ENCODE data around the gene MICAL2.
A peak's percentile ranks its signal among the peaks of the same experiment; 100 is the strongest.

The MICAL2 gene

DNA sequence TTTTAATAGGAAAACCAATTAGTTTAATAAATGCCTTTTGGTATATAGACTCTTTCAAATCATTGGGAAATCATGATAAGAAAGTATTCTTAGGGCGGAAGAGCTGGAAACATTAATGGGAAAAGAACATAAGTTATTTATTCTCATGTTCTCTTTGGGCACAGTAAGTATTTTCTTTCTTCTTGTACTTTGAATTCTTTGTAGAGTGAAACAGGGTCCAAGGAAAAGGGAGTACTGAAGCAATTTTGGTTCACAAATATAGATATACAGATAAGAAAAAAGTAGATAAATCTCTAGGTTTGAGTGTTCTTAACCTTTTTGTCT, 123.2 kb downstream of the MICAL2 start:
- no peak for TF ChIP-seq ZFX (IDR thresholded peaks at IDR 0.05; ENCODE audit: borderline replicate concordance)
- TF ChIP-seq, protein P1, sequence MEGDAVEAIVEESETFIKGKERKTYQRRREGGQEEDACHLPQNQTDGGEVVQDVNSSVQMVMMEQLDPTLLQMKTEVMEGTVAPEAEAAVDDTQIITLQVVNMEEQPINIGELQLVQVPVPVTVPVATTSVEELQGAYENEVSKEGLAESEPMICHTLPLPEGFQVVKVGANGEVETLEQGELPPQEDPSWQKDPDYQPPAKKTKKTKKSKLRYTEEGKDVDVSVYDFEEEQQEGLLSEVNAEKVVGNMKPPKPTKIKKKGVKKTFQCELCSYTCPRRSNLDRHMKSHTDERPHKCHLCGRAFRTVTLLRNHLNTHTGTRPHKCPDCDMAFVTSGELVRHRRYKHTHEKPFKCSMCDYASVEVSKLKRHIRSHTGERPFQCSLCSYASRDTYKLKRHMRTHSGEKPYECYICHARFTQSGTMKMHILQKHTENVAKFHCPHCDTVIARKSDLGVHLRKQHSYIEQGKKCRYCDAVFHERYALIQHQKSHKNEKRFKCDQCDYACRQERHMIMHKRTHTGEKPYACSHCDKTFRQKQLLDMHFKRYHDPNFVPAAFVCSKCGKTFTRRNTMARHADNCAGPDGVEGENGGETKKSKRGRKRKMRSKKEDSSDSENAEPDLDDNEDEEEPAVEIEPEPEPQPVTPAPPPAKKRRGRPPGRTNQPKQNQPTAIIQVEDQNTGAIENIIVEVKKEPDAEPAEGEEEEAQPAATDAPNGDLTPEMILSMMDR (IDR thresholded peaks at IDR 0.05) = no peak
- H3K27ac ChIP-seq = peak overlapping the region; percentile 69

DNA sequence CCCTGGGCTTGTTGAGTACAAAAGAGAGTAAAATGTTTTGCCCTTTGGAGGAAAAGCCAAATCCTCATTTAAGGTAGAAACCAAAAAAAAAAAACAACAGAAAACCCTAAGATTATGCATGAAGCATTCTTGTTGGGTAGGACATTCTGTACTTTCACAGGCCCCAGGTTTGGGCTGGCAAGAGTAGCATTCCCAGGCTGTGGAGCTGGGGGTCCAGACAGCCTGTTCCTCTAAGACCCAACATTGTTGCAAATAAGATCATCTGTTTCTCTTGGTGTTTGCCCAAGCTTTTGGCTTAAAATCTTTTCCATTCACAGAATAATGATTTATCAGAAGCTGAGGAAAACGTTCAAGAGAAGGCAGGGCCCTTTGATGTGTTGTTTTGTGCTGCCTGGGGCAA, 123.8 kb downstream of the MICAL2 start:
- peak overlapping the region; percentile 69 for H3K27ac ChIP-seq
- TF ChIP-seq, protein P1 (IDR thresholded peaks at IDR 0.05) = no peak

DNA sequence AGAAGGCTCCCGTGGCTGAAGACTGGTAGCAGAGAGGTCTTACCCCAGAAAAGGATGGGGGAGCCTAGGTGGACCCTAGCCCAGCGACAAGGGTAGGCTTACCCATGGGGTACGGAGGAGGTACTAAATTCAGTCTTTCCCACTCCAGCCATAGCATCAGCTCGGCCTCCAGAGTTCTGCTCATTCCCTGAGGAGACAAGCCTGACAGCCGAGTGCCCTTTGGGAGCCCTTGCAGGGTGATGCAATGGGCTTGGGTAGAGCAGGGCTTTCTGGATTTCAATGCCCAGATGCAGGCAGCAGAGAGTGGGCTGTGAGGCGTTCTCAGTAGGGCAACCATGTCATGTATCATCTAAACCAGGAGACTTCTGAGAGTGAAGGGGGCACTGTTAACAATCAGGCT, 124.7 kb downstream of the MICAL2 start:
- TF ChIP-seq, protein P1 (IDR thresholded peaks at IDR 0.05) = no peak
- TF ChIP-seq ZFX (IDR thresholded peaks at IDR 0.05; ENCODE audit: borderline replicate concordance) = no peak

DNA sequence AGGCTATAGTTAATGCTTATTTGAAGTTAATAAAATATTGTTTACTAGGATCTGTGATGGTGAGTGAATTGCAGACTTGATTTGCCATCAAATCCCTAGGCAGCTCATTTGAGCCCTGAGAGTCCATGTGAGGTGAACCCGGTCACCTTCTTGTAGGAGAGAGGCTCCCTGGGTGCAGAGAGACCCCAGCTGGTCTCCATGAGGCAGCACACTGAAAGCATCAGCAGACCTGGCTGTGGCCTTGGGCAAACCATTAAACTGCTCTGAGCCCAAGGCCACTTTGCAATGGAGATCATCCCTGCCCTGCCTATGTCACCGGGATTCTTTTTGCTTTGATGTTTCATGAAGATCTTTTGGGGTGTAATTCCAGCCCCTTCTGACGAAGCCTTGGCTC, 125.2 kb downstream of the MICAL2 start:
- H3K27ac ChIP-seq = peak overlapping the region; percentile 69

More for the DNA sequence above, 124.7 kb downstream of the MICAL2 start:
- peak overlapping the region; percentile 69 for H3K27ac ChIP-seq

DNA sequence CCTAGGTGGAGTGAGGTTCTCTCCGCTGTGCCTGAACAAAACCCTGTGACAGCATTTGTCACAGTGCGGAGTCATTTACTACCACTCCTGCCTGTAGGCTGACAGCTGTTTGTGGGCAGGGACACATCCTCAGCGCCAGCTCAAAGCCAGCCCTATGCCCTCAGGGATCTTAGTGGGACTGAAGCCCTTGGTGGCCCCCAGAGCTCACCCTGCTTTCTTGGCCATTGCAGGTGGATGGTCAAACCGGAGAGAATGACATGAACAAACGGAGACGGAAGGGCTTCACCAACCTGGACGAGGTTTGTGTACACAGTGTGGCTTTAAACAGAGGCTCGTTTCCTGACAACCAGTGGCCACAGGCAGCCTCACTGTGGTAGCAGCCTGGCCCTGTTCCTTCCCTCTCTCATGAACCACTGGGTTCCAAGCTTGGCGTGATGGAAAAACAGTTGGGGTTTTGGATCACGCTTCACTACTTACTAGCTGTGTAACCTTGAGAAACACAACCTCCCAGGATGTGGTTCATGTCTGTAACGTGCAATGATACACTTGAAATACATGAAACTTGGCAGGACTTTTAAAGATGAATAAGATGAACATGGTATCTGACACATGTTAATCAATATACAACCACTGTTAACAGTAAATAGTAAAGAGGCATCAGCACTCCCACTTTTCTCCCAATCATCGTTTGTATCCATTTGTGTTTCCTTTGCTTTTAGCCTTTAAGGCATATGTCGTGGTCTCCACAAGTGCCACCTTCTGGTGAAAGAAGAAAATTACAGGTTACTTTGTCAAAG, 125.8 kb downstream of the MICAL2 start:
- TF ChIP-seq, protein P1 (IDR thresholded peaks at IDR 0.05) = peak; percentile 79
- no peak for TF ChIP-seq ZFX (IDR thresholded peaks at IDR 0.05; ENCODE audit: borderline replicate concordance)
- H3K27ac ChIP-seq = peak overlapping the region; percentile 69

More for the DNA sequence above, 125.2 kb downstream of the MICAL2 start:
- no peak for TF ChIP-seq ZFX (IDR thresholded peaks at IDR 0.05; ENCODE audit: borderline replicate concordance)
- TF ChIP-seq, protein P1 (IDR thresholded peaks at IDR 0.05) = no peak

DNA sequence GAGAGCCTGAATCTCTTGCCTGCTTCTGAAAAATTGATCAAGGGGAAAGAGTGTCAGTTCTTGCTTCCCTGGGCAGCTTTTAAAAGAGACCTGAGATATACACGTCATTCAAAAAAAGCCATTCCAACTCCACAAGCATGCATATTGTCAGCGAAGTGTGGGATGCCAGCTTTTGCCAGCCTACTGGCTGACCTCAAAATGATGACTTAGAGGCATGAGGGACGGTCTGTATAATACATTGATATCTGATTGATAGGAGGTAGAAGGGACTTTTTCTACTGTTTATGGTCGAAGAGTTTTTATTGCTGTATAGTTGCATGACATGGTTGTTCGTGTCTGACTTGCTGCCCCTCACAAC, 126.3 kb downstream of the MICAL2 start:
- H3K27ac ChIP-seq = no peak overlapping the region
- TF ChIP-seq, protein P1 (IDR thresholded peaks at IDR 0.05) = peak; percentile 43
- TF ChIP-seq ZFX (IDR thresholded peaks at IDR 0.05; ENCODE audit: borderline replicate concordance) = no peak

DNA sequence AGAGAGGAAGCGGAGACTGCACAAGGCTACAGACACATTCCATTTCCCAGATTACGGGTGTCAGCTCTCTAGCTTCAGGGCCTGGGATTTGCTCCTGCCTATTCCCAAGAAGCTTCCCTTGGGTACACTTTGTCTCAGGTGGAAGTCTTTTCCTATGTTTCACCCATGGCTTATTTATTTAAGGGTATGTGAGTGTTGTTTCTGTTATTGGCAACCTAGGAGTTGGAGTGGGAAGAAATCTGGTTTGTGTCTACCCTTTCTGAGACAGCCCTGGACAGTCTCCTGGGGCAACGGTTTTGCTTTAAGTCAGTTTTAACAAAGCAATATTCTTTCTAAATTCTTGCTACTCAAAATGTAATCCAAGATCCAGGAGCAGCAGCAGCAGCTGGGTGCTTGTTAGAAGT, 127.0 kb downstream of the MICAL2 start:
- TF ChIP-seq, protein P1 (IDR thresholded peaks at IDR 0.05) = no peak
- TF ChIP-seq ZFX (IDR thresholded peaks at IDR 0.05; ENCODE audit: borderline replicate concordance) = no peak
- H3K27ac ChIP-seq = no peak overlapping the region

Measured in 22Rv1 (cell line).